ENCODE measurements around the gene YKT6.

DNA sequence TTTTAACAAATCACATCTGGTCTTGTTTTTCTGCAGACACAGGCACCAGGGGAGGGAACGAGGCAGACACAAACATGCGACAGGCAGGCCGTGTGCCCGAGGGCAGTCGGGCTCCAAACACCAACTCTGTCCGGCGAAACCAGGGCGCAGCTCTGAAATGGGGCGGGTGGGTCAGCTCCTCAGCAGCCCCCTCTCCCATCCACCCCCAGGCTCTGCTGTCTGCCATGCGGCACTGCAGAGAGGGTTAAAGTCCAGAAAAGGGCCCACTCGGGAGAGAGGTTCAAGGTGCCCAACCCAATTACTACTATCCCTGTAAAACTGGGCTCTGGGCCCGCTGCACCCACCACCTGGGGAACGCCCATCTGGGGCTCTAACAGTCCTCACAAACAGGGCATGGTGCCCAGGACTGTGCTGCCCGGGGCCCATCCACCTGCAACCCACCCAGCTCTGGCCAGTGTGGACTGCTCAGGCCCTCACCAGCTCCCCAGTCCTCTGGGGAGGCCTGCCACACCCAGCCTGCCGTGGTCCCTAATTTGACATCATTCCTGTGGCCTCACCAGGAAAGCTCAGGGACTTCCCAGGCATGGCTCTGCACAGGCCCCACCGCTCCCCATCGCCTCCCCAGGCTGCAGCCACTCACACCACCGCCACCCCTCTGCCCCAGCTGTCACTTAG lies 18.7 kb downstream of the YKT6 start:
- no peak for TF ChIP-seq CTCF (conservative IDR thresholded peaks at IDR 0.05; ENCODE audit: low read length)
- no peak for TF ChIP-seq EZH2phosphoT487 (IDR thresholded peaks at IDR 0.05; ENCODE audit: borderline replicate concordance)
